Neural progenitor cell (in vitro differentiated cells): Measurements from ENCODE around the gene TP53I13.
"Not testable (repeated sequence)": the region's sequence is repeated elsewhere in the genome, so short reads cannot be mapped to it uniquely, and the experiment has no call there.

Experiments
- EZH2 ChIP-seq: fragments of 200-600 bp; sonication (generic); IDR thresholded peaks from 2 replicates; pipeline ENCODE4 v1.6.1; 2017; ENCODE audit warnings: antibody characterized with exemption, mild to moderate bottlenecking, moderate library complexity
- EZH2phosphoT487 ChIP-seq: fragments of 200-600 bp; sonication (generic); IDR thresholded peaks from 2 replicates; pipeline ENCODE4 v1.6.1; 2017; ENCODE audit warnings: antibody characterized with exemption
- TF ChIP-seq, protein P1 (sequence below): fragments of 200-600 bp; sonication (generic); IDR thresholded peaks from 2 replicates; pipeline ENCODE4 v1.5.1; 2017; ENCODE audit warnings: antibody characterized with exemption, mild to moderate bottlenecking

DNA sequence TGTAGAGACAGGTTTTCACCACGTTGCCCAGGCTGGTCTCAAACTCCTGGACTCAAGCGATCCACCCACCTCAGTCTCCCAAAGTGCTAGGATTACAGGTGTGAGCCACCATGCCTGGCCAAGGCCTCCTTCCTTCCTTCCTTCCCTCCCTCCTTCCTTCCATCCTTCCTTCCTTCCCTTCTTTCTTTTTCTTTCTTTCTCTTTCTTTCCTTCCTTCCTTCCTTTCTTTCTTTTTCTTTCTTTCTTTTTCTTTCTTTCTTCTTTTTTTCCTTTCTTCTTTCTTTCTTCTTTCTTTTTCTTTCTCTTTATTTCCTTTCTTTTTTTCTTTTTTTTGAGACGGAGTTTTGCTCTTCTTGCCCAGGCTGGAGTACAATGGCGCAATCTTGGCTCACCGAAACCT lies 10.4 kb upstream of the TP53I13 start:
- not testable (repeated sequence) for TF ChIP-seq EZH2, EZH2phosphoT487
- TF ChIP-seq, protein P1, sequence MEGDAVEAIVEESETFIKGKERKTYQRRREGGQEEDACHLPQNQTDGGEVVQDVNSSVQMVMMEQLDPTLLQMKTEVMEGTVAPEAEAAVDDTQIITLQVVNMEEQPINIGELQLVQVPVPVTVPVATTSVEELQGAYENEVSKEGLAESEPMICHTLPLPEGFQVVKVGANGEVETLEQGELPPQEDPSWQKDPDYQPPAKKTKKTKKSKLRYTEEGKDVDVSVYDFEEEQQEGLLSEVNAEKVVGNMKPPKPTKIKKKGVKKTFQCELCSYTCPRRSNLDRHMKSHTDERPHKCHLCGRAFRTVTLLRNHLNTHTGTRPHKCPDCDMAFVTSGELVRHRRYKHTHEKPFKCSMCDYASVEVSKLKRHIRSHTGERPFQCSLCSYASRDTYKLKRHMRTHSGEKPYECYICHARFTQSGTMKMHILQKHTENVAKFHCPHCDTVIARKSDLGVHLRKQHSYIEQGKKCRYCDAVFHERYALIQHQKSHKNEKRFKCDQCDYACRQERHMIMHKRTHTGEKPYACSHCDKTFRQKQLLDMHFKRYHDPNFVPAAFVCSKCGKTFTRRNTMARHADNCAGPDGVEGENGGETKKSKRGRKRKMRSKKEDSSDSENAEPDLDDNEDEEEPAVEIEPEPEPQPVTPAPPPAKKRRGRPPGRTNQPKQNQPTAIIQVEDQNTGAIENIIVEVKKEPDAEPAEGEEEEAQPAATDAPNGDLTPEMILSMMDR = not testable (repeated sequence)
